Measurements from ENCODE around the gene PRKG1. TPM values are rescaled to one million over a fixed set of nuclear protein-coding genes. Genes with fewer than 3 reads are reported as not detected.

Gene PRKG1
- total RNA-seq, 2 donors from 2014 or later: 1.3 to 2.7 TPM

DNA sequence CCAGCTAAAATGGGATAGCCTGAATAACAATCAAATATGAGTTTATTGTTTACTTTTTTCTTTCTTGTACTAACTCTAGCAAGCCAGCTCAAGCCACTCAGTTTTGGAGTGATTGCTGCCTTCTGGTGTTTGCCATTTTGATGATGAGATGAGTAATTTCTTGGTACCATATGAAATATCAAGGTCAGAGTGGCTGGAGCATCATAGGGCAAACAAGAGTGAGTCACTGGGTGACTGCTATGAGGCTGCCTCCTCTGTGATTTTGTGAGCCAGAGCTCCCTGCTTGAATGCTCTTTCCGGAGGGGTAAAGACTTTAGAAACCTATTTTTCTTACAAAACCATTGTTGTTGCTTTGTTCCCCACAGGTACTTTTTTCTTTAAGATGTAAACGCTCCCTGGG lies 295.6 kb downstream of the PRKG1 start:
- H3K4me1 Mint-ChIP-seq: peaks cover 16% of the 10 kb centered on the region
- no peaks in the 10 kb centered on the region for H3K27me3 ChIP-seq (ENCODE audit: control insufficient read depth, insufficient read depth, low read length, poor library complexity, severe bottlenecking)
- H3K4me1 ChIP-seq (ENCODE audit: control insufficient read depth, insufficient read depth, low read length): no peaks in the 10 kb centered on the region
- WGBS, 2 experiments (ENCODE audit: insufficient coverage in 1 of 2, insufficient read length in 1 of 2): 60 to 73% methylated on average over 1 to 2 of the region's 2 CpGs
- H3K27ac Mint-ChIP-seq: no peak overlapping the region
- no peaks in the 10 kb centered on the region for H3K36me3 ChIP-seq (ENCODE audit: control insufficient read depth, insufficient read depth, low read length)
- no peak overlapping the region for H3K4me3 ChIP-seq (ENCODE audit: low read length)
- no peak for DNase-seq
- no peak overlapping the region for H3K9ac ChIP-seq (ENCODE audit: extremely low read depth, low read length, poor library complexity, severe bottlenecking)
- no peaks in the 10 kb centered on the region for H3K36me3 Mint-ChIP-seq (ENCODE audit: low read depth)
- no peaks in the 10 kb centered on the region for H3K9me3 Mint-ChIP-seq
- no peak overlapping the region for H3K27ac ChIP-seq (ENCODE audit: low read depth, low read length)
- TF ChIP-seq, protein P1, sequence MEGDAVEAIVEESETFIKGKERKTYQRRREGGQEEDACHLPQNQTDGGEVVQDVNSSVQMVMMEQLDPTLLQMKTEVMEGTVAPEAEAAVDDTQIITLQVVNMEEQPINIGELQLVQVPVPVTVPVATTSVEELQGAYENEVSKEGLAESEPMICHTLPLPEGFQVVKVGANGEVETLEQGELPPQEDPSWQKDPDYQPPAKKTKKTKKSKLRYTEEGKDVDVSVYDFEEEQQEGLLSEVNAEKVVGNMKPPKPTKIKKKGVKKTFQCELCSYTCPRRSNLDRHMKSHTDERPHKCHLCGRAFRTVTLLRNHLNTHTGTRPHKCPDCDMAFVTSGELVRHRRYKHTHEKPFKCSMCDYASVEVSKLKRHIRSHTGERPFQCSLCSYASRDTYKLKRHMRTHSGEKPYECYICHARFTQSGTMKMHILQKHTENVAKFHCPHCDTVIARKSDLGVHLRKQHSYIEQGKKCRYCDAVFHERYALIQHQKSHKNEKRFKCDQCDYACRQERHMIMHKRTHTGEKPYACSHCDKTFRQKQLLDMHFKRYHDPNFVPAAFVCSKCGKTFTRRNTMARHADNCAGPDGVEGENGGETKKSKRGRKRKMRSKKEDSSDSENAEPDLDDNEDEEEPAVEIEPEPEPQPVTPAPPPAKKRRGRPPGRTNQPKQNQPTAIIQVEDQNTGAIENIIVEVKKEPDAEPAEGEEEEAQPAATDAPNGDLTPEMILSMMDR (conservative IDR thresholded peaks at IDR 0.05): no peak
- H3K27me3 Mint-ChIP-seq (ENCODE audit: insufficient read depth): no peaks in the 10 kb centered on the region
- no peaks in the 10 kb centered on the region for H3K9me3 ChIP-seq (ENCODE audit: control insufficient read depth, low read length)
- no peak overlapping the region for H3K4me3 Mint-ChIP-seq

DNA sequence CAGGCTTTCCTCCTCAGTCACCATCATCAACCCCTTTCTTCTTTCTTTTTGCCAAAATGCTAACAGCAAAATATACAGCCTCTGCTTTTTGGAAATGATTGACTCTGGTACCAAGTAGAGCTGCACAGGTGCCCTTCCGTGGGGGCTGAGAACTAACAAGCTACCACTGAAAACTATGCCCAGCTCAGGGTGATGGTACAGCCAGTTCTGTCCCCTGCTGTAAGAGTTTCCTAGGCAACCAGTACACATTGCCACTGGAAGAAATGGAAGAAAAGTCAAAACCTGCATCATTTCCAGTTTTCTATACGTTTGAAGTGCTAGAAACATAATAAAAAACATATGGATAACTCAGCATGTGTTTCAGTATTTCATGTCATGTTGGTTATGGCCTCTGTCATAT lies 297.5 kb downstream of the PRKG1 start:
- H3K4me3 Mint-ChIP-seq: no peak overlapping the region
- Histone ChIP-seq H3K4me1 (ENCODE audit: control insufficient read depth, insufficient read depth, low read length) (no peaks in the 10 kb centered on the region), H3K9ac (ENCODE audit: extremely low read depth, low read length, poor library complexity, severe bottlenecking) (no peak overlapping the region), H3K4me3 (ENCODE audit: low read length) (no peak overlapping the region), H3K27me3 (ENCODE audit: control insufficient read depth, insufficient read depth, low read length, poor library complexity, severe bottlenecking) (no peaks in the 10 kb centered on the region), H3K9me3 (ENCODE audit: control insufficient read depth, low read length) (no peaks in the 10 kb centered on the region), H3K36me3 (ENCODE audit: control insufficient read depth, insufficient read depth, low read length) (no peaks in the 10 kb centered on the region), H3K27ac (ENCODE audit: low read depth, low read length) (no peak overlapping the region)
- H3K27ac Mint-ChIP-seq: no peak overlapping the region
- 85 to 86% methylated on average over 2 of the region's 2 CpGs for WGBS, 2 experiments (ENCODE audit: insufficient coverage in 1 of 2, insufficient read length in 1 of 2)
- no peaks in the 10 kb centered on the region for H3K36me3 Mint-ChIP-seq (ENCODE audit: low read depth)
- DNase-seq: no peak
- H3K9me3 Mint-ChIP-seq: no peaks in the 10 kb centered on the region
- TF ChIP-seq, protein P1 (conservative IDR thresholded peaks at IDR 0.05): no peak
- peaks cover 12% of the 10 kb centered on the region for H3K4me1 Mint-ChIP-seq
- no peaks in the 10 kb centered on the region for H3K27me3 Mint-ChIP-seq (ENCODE audit: insufficient read depth)

DNA sequence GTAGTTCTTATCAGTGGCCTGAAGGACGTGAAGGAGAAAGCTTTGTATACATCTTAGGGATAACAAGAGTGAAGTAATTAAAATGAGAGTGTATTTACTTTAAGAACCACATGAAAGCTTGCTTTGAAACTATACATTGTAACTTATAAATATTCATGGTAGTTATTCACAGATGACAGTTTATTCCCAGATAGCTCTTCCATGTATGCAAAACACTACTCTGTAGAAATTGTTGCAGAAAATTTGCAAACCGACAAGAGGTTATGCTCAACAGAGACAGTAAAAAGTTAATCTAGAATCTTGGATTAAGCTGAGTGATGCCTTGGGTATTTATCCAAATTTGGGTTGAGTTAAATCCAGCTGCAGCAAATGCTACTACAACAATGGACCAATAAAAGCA lies 301.5 kb downstream of the PRKG1 start:
- Mint-ChIP-seq H3K9me3 (no peaks in the 10 kb centered on the region), H3K4me1 (no peaks in the 10 kb centered on the region)
- TF ChIP-seq, protein P1 (conservative IDR thresholded peaks at IDR 0.05): no peak

More for the DNA sequence above, 301.5 kb downstream of the PRKG1 start:
- Histone ChIP-seq H3K9me3 (ENCODE audit: control insufficient read depth, low read length) (no peaks in the 10 kb centered on the region), H3K9ac (ENCODE audit: extremely low read depth, low read length, poor library complexity, severe bottlenecking) (no peak overlapping the region), H3K27ac (ENCODE audit: low read depth, low read length) (no peak overlapping the region), H3K27me3 (ENCODE audit: control insufficient read depth, insufficient read depth, low read length, poor library complexity, severe bottlenecking) (no peaks in the 10 kb centered on the region), H3K4me1 (ENCODE audit: control insufficient read depth, insufficient read depth, low read length) (no peaks in the 10 kb centered on the region), H3K36me3 (ENCODE audit: control insufficient read depth, insufficient read depth, low read length) (no peaks in the 10 kb centered on the region), H3K4me3 (ENCODE audit: low read length) (no peak overlapping the region)
- Mint-ChIP-seq H3K27me3 (ENCODE audit: insufficient read depth) (no peaks in the 10 kb centered on the region), H3K4me3 (no peak overlapping the region), H3K27ac (no peak overlapping the region), H3K36me3 (ENCODE audit: low read depth) (no peaks in the 10 kb centered on the region)
- WGBS, 2 experiments (ENCODE audit: insufficient coverage in 1 of 2, insufficient read length in 1 of 2): 87 to 100% methylated on average over 1 to 2 of the region's 2 CpGs
- DNase-seq: no peak
